SK-N-MC (cell line): ENCODE measurements around the gene POMGNT1.

ENCODE experiments used
- DNase-seq: peaks from one replicate; pipeline ENCODE4 v3.0.0-alpha.2; 2011; ENCODE audit warnings: low read depth, low spot score
- H3K27ac ChIP-seq: fragments of 200-600 bp; sonication (generic); 2 replicates; pipeline ENCODE4 v1.5.1; 2016; ENCODE audit warnings: mixed run types
- H3K36me3 ChIP-seq: fragments of 200-600 bp; sonication (generic); 2 replicates; pipeline ENCODE4 v1.6.1; 2017; ENCODE audit warnings: antibody characterized with exemption, low read length, mixed read lengths; ENCODE audit not compliant: insufficient read depth
- H3K4me3 ChIP-seq: fragments of 200-600 bp; sonication (generic); 2 replicates; pipeline ENCODE4 v1.5.1; 2016
- H3K9ac ChIP-seq: fragments of 200-600 bp; sonication (generic); 2 replicates; pipeline ENCODE4 v1.8.0; 2017; ENCODE audit warnings: mixed run types, mixed read lengths; ENCODE audit not compliant: insufficient read length
- H3K9me3 ChIP-seq: fragments of 200-600 bp; sonication (generic); 2 replicates; pipeline ENCODE4 v1.6.1; 2017; ENCODE audit warnings: low read depth, mild to moderate bottlenecking, antibody characterized with exemption, low read length, moderate library complexity, mixed read lengths
- EZH2 ChIP-seq: fragments of 200-600 bp; sonication (generic); IDR thresholded peaks from one replicate; pipeline ENCODE4 v1.6.1; 2017; ENCODE audit warnings: antibody characterized with exemption
- FOXP2 ChIP-seq: optimal IDR thresholded peaks from 2 replicates; pipeline ENCODE3; 2011; ENCODE audit warnings: mild to moderate bottlenecking, moderate library complexity; ENCODE audit not compliant: insufficient read depth; ENCODE audit errors: extremely low read length, control extremely low read depth
- POLR2AphosphoS5 ChIP-seq: IDR thresholded peaks from 2 replicates; pipeline ENCODE4 v1.6.1; 2012; ENCODE audit warnings: mild to moderate bottlenecking, low read depth, low read length, borderline replicate concordance

Gene POMGNT1

GRCh38 chr1:46179138-46180081, 18.8 kb downstream of the POMGNT1 start:
- Histone ChIP-seq H3K9ac (no peak overlapping the region), H3K27ac (no peak overlapping the region), H3K36me3 (no peaks in the 10 kb centered on the region), H3K9me3 (no peaks in the 10 kb centered on the region), H3K4me3 (no peak overlapping the region)
- no peak for TF ChIP-seq POLR2AphosphoS5
- TF ChIP-seq FOXP2, result no peak
- no peak for TF ChIP-seq EZH2
- peak; percentile 42 for DNase-seq

DNA sequence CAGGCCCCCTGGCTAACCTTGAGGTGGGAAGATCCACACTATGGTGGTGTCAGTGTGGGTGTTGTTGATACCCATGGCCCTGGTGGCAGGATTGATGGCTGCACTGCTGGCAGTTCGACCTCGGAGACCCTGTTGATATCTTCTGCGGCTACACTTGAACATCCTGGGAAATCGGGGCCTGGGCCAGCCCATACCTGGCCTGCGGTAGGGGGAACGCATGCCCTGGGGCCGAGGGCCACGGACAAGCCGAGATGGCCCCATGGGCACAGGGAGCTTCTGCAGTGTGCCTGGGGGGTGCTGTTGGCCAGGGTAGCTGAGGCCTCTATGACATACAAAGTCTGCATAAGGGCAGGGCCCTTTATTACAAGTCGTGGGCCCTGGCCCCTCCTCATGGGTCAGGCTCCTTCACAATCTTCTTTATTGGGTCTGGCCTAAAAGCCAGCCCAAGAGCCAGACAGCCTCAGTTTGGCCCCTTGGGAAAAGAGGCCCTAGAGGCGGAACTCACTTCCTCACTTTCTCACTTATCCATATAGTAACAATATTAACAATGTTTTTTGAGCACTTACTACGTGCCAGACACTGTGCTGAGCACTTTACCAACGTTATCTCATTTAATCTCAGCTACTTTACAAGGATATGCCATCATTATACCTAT, 21.9 kb downstream of the POMGNT1 start, which contains the start of gene P3R3URF:
Gene P3R3URF (minus strand): TSS at position 278 of the 655 bp plus-strand sequence. CDS start 17 bp downstream, at position 261.
- Histone ChIP-seq H3K9me3 (no peaks in the 10 kb centered on the region), H3K27ac (no peak within 1 kb of the TSS), H3K36me3 (no peaks in the 10 kb centered on the region), H3K4me3 (no peak within 1 kb of the TSS), H3K9ac (no peak within 1 kb of the TSS)
- no peak for DNase-seq
- TF ChIP-seq EZH2 (no peak), POLR2AphosphoS5 (no peak), FOXP2 (no peak)

GRCh38 chr1:46175243-46175642, 23.0 kb downstream of the POMGNT1 start:
- Histone ChIP-seq H3K27ac (no peak overlapping the region), H3K36me3 (no peaks in the 10 kb centered on the region), H3K9ac (no peak overlapping the region), H3K4me3 (no peak overlapping the region), H3K9me3 (no peaks in the 10 kb centered on the region)
- no peak for TF ChIP-seq POLR2AphosphoS5
- no peak for TF ChIP-seq FOXP2
- no peak for TF ChIP-seq EZH2
- no peak for DNase-seq

- Histone ChIP-seq H3K36me3 (no peaks in the 10 kb centered on the region), H3K9ac (no peak within 1 kb of the TSS), H3K9me3 (no peaks in the 10 kb centered on the region), H3K4me3 (no peak within 1 kb of the TSS), H3K27ac (no peak within 1 kb of the TSS)
- no peak for TF ChIP-seq POLR2AphosphoS5
- TF ChIP-seq EZH2, result no peak
- TF ChIP-seq FOXP2, result no peak
- DNase-seq, result no peak
Observed at GRCh38 chr1:46174448-46175231, 23.6 kb downstream of the POMGNT1 start, which contains the start of gene TSPAN1. TSS of gene TSPAN1 (plus strand) at chr1:46175087. CDS start at chr1:46181108, 6,021 bp downstream.

DNA sequence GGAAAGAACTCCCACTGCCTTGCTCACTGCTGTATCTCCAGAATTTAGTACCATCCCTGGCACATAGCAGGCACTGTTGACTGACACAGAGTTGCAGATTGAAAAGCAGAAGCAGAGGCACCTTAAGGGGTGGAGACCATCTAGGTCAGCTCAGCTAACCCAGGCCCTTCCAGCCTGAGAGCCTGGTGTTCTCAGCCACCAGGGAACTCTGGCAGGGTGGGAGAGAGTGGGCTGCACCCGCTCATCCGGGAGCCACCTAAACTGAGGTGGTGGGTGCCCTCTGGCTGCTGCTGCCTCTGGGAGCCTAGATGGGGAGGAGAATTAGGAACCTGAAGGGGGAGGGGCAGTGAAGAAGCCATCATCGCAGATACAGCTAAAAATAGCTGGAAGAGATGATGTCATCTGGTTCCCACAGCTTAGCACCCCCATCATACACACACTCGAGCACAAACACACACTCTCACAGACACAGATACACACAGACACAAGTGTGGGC, 24.8 kb downstream of the POMGNT1 start:
- no peak overlapping the region for H3K27ac ChIP-seq
- DNase-seq, result no peak

GRCh38 chr1:46172321-46172720, 25.9 kb downstream of the POMGNT1 start:
- Histone ChIP-seq H3K4me3 (no peak overlapping the region), H3K9ac (no peak overlapping the region), H3K9me3 (no peaks in the 10 kb centered on the region), H3K27ac (no peak overlapping the region), H3K36me3 (no peaks in the 10 kb centered on the region)
- TF ChIP-seq EZH2, result no peak
- no peak for DNase-seq

More for the DNA sequence above, 24.8 kb downstream of the POMGNT1 start:
- TF ChIP-seq FOXP2, result no peak
- no peak for TF ChIP-seq EZH2
- Histone ChIP-seq H3K9me3 (no peaks in the 10 kb centered on the region), H3K36me3 (no peaks in the 10 kb centered on the region), H3K4me3 (no peak overlapping the region), H3K9ac (no peak overlapping the region)

- H3K36me3 ChIP-seq, result no peaks in the 10 kb centered on the region
- no peaks in the 10 kb centered on the region for H3K9me3 ChIP-seq
- TF ChIP-seq EZH2 (no peak), FOXP2 (no peak), POLR2AphosphoS5 (no peak)
- no peak for DNase-seq
- H3K9ac ChIP-seq, result no peak overlapping the region
- H3K27ac ChIP-seq, result no peak overlapping the region
- H3K4me3 ChIP-seq, result no peak overlapping the region
Observed at GRCh38 chr1:46171871-46172270, 26.4 kb downstream of the POMGNT1 start.

GRCh38 chr1:46171351-46171750, 26.9 kb downstream of the POMGNT1 start:
- Histone ChIP-seq H3K27ac (no peak overlapping the region), H3K36me3 (no peaks in the 10 kb centered on the region), H3K4me3 (no peak overlapping the region), H3K9ac (no peak overlapping the region), H3K9me3 (no peaks in the 10 kb centered on the region)
- TF ChIP-seq EZH2 (no peak), POLR2AphosphoS5 (no peak), FOXP2 (no peak)
- no peak for DNase-seq
